Activated CD4-positive, alpha-beta T cell treated with anti-CD3 and anti-CD28 coated beads, Interleukin-2, Interleukin-4, amounts not matched to agents 100 ng/mL and 50 ng/mL, durations not matched to agents 16 hours and 8 hours (primary cell): ENCODE data around the gene EPSTI1.
A peak's percentile ranks its signal among the peaks of the same experiment; 100 is the strongest.

Source experiments
- DNase-seq: peaks from one replicate; pipeline ENCODE4 v3.0.0-alpha.2; 2020; ENCODE audit warnings: low spot score

The EPSTI1 gene

GRCh38 chr13:43005460-43006236, 13.6 kb upstream of the EPSTI1 start:
- no peak for DNase-seq

GRCh38 chr13:43003729-43004128, 11.7 kb upstream of the EPSTI1 start:
- DNase-seq, result no peak

DNA sequence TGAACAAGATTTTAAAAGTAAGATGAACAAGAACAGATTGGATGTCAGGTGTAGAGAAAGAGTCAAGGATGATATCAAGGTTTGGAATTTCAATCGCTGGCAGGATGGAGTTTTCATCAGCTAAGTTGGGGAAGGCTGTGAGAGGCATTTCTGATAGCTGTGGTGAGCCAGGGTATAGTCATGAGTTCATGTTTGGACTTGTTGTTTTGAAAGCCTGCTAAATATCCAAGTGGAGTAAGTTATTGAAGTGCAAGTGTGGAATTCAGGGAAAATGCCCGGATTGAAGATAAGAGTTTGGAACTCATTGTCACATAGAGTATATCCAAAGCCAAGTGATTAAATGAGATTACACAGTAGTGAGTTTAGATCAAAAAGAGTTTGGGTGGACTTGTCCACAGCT, 11.0 kb upstream of the EPSTI1 start:
- no peak for DNase-seq

DNA sequence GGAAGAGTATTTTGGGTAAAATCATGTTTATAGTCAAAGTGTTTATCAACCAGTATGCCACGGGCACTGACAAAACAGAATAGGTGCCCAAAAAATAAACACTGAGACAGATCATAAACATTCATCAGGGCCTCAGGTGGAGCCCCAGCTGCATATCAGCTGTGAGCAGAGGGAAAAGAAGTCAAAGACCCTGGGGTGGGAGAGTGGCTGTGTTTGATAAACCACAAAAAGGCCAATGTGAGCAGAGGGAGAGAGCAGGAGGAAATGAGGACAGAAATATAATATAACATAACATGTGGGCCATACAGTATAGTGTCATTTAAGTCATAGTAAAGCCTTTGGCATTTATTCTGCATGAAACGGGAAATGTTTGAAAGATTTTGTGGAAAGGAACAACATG, 10.0 kb upstream of the EPSTI1 start:
- no peak for DNase-seq

DNA sequence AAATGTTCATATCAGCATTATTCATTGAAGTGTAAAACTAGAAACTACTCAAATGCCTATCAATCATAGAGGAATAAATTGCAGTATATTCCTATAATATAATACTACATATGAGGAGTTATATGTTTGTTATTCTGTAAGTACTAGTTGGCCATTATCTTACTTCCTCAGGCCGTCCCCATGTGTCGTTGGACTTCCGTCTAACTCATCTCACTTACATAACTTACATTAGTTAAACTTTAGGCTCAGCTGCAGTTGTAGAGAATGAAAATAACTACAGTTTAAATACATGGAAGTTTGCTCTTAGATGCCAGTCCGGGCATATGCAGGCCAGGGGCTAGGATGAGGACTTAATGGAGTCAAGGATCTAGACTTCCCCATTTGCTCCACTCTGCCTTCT, 8.6 kb upstream of the EPSTI1 start:
- no peak for DNase-seq

- DNase-seq, result no peak
Observed at GRCh38 chr13:42999491-42999890, 7.5 kb upstream of the EPSTI1 start.

GRCh38 chr13:42997381-42997780, 5.3 kb upstream of the EPSTI1 start:
- DNase-seq, result peak; percentile 31

GRCh38 chr13:42996584-42996983, 4.5 kb upstream of the EPSTI1 start:
- peak; percentile 72 for DNase-seq

- DNase-seq, result no peak
Observed at GRCh38 chr13:42994878-42995277, 2.8 kb upstream of the EPSTI1 start.

GRCh38 chr13:42992764-42993122, 702 bp upstream of the EPSTI1 start:
- DNase-seq, result no peak

GRCh38 chr13:42991233-42991897, 676 bp downstream of the EPSTI1 start:
- peak; percentile 0 for DNase-seq

GRCh38 chr13:42990291-42991232, 1.5 kb downstream of the EPSTI1 start:
- peak; percentile 7 for DNase-seq

DNA sequence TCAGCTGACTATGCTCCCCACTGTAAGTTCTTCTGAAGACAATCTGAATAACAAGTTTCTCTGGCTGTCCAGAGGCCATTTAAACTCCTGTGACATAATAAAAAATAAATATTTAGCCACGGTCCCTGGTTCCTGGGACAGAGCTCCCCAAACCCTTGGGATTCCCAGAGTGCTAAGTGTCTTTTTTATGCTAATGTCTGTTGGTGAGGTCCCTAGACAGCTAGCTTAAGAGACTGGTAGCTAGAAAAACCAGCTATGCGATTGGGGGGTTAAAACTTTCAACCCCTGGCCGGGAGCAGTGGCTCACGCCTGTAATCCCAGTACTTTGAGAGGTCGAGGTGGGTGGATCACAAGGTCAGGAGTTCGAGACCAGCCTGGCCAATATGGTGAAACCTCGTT, 5.9 kb downstream of the EPSTI1 start:
- DNase-seq, result no peak

DNA sequence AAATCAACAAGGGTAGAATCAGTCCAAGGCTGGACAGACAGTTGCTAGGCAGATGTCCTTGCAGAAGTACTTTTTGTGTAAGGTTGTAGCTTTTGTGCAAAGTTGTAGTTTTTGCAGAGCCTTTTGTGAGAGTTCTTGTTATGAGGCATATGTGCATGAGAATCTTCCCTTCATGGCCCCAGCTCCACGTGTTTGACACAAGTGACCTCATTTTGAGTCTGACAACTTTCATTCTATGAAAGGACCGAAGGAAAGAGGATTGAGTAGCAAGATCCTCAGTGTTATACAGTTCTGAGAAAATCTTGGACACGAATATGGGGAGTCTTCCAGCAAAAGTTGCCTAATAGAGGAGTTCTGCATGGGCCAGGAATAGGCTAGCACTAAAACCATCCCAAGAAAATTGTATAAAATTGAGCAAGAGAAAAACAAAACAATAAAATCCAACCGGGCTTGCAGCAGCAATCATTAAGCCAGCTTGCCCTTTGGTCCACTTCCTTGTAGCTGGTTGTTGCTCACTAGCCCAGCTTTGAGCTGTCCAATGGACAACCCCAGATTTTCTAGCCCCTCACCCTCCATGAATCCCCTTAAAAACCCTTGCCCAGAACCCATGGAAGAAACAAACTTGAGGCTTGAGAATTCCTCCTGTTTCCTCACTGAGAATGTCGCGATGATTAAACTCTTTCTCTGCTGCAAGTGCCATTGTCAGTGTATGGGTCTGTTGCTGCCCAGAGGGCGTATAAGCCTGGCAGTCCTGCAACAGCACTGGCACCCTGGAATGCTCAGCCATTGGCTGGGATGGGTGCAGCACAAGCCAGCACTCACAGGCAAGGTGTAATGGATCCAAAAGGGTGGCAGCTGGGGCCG, 6.5 kb downstream of the EPSTI1 start:
- DNase-seq, result no peak

DNA sequence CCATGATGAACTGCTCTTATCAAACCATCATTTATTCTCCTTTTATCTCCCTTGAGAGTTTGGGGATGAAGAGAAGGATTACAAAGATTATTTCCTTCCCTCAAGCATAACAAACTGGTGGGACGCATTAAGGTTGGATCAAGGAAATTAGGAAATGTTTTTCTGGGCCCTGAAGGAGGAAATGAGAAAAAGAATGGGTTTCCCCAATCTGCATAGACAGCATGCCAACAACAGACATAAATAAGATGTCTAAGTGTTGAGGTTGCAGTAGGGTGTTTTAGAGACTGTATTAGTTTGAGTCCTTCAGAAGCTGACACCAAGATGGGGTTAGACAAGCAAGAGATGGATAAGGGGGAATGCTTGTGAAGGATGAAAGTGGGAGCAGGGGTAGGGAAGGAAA, 7.3 kb downstream of the EPSTI1 start:
- DNase-seq, result no peak

DNA sequence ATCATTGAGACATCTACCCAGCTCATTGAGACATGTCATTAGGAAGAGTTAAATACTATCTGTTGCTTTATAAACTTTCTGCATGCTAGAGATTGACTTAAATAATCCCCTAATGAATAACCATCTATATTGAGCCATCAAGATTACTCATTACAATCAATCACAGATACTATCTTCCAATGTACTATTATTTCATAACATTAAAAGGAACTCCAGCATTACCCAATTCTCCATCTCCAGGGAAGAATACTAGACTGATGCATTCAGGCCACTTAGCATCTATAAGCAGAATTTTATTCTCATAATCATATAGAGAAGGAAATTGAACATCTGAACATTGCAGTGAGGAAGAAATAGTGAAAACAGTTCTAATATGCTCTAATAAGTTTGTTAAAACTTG, 8.0 kb downstream of the EPSTI1 start:
- no peak for DNase-seq

DNA sequence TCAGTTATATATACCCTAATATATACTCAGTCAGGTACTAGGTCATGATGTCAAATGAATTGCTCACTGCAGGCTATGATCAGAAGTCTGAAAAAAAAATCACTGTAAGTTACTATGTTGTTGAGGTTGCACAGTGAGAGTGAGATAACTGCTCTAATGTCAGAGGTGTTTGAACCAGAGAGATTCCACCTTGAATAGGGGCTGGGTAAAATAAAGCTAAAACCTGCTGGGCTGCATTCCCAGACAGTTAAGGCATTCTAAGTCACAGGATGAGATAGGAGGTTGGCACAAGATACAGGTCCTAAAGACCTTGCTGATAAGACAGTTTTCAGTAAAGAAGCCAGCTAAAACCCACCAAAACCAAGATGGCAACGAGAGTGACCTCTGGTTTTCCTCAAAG, 10.2 kb downstream of the EPSTI1 start:
- DNase-seq, result no peak

- no peak for DNase-seq
Observed at GRCh38 chr13:42981317-42981716, 10.7 kb downstream of the EPSTI1 start.

DNA sequence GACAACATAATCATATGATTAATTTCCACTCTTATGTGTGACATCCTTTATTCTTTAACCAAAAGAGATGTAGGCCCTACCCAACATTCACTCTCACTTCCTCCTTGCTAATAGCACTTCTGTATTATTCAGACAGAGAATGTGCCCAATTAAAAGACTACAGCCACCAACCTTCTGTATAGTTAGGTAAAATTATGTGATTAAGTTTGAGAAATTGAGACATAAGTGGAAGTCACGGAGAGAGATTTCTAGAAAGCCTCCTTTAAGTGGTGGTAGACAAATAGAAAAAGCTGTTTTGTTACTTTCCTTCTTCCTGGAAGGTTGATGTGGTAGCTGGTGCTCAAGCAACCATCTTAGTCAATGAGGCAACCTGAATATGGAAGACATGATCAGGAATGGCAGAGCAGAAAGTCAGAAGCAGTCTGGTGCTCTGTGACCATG, 14.8 kb downstream of the EPSTI1 start:
- no peak for DNase-seq

- no peak for DNase-seq
Observed at GRCh38 chr13:42976066-42976465, 16.0 kb downstream of the EPSTI1 start.

DNA sequence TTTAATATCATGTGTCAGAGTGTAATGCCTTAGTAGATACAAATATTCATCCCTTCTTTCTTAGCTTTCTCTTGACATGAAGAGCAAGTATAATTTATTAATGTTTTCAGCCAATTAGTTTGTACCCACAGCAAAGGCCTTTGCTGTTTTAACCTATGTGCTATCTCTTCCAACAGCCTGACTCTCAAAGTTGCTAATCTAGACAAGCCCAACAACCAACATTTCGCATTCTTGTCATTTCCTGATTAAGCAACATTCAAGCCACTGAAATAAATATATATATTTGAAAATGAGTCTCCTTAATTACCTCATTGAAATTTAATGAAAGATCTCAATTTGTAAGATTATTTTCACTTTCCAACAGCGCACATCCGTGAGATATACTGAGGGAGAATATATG, 18.5 kb downstream of the EPSTI1 start:
- no peak for DNase-seq
